Loucy (cell line): ENCODE measurements around the gene ZBTB20.

Experiments used
- CTCF ChIP-seq: fragments of 200-600 bp; sonication (generic); conservative IDR thresholded peaks from 2 replicates; pipeline ENCODE4 v1.5.1; 2014; ENCODE audit warnings: mild to moderate bottlenecking, antibody characterized with exemption, low read length
- EZH2phosphoT487 ChIP-seq: fragments of 200-600 bp; IDR thresholded peaks from 2 replicates; pipeline ENCODE4 v1.6.1; 2018; ENCODE audit warnings: antibody characterized with exemption, mild to moderate bottlenecking, moderate library complexity, borderline replicate concordance

DNA sequence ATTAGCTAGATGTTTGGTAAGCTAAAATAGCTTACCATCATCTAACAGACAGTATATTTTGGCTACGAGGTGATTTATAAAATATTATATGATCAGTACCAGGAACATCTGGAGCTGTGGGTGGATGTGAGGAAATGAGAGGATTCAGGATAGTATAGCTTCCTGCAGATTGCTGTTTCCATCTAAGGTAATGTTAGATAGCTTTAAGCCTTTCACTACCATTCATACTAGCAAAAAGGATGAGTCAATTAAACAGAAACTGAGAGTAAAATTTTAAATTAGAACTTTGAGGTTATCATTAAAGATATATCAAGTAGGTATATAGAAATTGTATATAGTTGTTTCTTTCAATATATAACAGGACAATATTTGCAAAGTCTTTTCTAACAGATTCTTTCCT is 8.0 kb downstream of the ZBTB20 start:
- TF ChIP-seq CTCF (no peak), EZH2phosphoT487 (no peak)
